Fibroblast of mammary gland (primary cell): ENCODE measurements around the gene CFAP58.

Experiments
- DNase-seq: peaks from one replicate; pipeline ENCODE4 v3.0.0-alpha.2; 2010; ENCODE audit warnings: low read depth
- H3K4me3 ChIP-seq: 2 replicates; pipeline ENCODE4 v1.5.1; 2011; ENCODE audit warnings: low read depth, mild to moderate bottlenecking, low read length, moderate library complexity; ENCODE audit not compliant: control insufficient read depth
- TF ChIP-seq, protein P1 (sequence below): conservative IDR thresholded peaks from 2 replicates; pipeline ENCODE4 v1.5.1; 2011; ENCODE audit warnings: low read depth, low read length, inconsistent platforms; ENCODE audit not compliant: control insufficient read depth, insufficient read depth

Gene CFAP58

DNA sequence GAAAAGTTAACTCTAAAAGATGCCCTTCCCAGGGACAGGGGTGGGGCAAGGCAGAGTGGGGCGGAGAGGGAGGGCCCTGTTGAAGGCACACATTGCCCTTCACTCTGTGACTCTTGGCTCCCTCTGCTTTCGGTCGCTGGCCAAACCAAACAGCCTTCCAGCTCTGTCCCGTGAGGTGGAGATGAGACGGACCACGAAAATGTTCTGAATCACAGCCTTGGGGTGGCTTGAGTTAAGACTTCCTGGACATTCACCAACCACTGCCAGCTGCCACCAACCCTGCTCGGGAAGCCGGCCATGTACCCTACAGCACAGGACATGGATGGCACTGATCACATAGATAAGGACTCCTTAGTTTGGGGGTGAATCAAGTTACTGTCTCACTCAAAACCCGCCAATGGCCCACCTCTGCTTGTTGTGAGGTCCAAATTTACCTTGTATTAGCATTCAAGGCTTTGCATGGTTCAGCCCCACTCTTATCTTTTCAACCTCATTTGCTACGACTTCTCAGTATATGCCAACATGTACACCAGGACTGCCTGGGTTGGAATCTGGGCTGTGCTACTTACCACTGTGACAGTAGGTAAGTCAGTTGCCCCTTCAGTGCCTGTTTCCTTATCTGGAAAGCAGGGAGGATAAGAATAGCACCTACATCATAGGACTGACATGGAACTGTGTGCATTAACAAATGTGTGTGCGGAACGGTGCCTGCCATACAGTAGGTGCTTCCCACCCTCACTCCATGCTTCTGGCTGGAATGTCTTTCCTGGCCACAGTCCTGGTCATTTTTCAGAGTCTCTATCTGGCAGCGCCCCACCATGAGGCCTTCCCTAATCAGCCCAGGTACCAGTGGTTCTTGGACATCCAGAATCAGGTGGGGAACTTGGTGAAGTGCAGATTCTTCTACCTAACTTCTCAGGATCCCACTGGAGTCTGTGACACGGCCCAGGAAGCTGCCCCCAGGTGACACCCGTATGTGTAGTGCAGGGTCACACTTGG is 43.4 kb upstream of the CFAP58 start:
- DNase-seq = peak; percentile 97
- TF ChIP-seq, protein P1, sequence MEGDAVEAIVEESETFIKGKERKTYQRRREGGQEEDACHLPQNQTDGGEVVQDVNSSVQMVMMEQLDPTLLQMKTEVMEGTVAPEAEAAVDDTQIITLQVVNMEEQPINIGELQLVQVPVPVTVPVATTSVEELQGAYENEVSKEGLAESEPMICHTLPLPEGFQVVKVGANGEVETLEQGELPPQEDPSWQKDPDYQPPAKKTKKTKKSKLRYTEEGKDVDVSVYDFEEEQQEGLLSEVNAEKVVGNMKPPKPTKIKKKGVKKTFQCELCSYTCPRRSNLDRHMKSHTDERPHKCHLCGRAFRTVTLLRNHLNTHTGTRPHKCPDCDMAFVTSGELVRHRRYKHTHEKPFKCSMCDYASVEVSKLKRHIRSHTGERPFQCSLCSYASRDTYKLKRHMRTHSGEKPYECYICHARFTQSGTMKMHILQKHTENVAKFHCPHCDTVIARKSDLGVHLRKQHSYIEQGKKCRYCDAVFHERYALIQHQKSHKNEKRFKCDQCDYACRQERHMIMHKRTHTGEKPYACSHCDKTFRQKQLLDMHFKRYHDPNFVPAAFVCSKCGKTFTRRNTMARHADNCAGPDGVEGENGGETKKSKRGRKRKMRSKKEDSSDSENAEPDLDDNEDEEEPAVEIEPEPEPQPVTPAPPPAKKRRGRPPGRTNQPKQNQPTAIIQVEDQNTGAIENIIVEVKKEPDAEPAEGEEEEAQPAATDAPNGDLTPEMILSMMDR = no peak
- no peak overlapping the region for H3K4me3 ChIP-seq

DNA sequence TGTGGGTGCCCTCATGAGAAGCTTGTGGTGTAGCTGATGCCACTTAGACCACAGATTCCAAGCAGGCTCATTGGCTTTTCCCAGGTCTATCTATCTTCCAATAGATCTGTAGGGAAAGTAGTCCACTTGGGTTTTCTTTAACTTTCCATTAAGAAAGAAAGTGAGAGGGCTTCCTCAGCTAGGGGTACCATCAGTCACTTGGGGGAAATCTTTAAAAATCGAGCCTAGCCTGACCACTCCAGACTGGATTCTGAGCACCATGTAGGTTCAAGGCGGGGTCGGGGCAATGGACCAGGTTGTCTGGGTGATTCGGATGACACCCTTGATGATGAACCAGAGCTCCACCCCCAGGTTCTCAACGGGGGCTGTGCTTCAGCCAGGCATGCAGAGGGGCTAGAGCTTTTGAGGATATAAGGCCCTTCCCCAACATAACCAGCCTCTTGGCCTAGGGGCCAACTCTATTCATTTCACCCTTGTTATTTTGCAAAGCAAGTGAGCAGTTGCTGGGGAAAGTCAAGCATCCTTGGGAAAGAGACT is 42.4 kb upstream of the CFAP58 start:
- TF ChIP-seq, protein P1 = no peak
- no peak overlapping the region for H3K4me3 ChIP-seq
- DNase-seq = peak; percentile 21

DNA sequence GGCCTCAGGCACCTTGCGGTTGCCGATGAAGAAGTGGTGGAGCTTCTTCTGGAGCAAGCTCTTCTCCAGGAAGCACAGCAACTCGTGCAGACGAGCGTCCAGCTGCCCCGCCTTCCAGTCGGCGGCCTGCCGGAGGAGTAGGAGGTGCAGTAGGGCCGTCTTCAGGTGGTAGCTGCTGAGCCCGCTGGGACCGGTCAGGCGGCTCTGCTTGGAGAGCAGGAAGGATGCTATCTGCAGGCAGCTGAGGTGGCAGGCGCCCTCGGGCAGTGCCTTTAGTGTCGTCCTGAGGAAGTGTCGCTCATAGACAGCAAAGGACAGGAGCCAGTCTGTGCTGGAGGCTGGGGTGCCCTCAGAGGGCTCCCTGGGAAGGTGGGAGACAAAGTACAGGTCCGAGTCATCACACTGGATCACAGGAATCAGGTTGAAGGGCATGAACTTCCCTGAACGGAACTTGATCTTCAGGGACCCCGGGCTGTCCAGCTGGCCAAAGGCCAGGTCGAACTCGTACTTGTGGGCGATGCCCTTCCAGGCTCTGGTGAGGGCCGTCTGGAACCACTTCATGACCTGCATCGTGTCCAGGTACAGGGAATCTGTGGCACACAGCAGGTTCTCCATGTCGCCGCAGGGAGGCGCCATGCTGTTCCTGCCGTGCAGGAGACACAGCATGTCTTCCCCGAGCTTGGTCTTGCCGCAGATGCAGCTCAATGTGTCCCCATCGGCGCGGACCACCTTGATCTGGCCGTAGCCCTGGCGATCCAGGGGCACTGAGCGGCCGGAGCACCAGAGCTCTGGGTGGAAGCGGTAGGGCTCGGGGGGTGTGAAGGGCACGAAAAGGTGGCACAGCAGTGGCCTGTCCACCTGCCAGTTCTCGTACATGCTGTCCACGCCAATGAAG is 38.8 kb upstream of the CFAP58 start:
- no peak for DNase-seq
- no peak overlapping the region for H3K4me3 ChIP-seq
- TF ChIP-seq, protein P1 = no peak

DNA sequence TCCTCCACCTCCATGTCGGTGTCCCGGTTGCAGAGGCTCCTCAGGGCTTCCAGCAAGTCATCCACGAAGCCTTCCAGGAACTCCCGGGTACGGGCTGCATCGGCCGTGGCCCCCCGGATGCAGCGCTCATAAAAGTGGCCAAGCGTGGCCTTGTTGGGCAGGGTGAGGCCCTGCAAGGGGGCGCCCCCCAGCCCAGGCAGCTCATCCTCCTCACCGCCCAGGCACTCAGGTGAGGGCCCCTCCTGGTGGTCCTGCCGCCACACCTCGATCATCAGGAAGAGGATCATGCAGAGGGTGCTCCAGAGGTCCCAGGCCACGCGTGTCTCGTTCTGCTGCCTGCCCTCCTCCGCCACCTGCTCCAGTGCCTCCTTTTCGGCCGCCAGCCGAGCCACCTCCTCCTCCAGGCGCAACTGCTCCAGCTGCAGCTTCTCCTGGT is 38.1 kb upstream of the CFAP58 start:
- TF ChIP-seq, protein P1 = no peak

DNA sequence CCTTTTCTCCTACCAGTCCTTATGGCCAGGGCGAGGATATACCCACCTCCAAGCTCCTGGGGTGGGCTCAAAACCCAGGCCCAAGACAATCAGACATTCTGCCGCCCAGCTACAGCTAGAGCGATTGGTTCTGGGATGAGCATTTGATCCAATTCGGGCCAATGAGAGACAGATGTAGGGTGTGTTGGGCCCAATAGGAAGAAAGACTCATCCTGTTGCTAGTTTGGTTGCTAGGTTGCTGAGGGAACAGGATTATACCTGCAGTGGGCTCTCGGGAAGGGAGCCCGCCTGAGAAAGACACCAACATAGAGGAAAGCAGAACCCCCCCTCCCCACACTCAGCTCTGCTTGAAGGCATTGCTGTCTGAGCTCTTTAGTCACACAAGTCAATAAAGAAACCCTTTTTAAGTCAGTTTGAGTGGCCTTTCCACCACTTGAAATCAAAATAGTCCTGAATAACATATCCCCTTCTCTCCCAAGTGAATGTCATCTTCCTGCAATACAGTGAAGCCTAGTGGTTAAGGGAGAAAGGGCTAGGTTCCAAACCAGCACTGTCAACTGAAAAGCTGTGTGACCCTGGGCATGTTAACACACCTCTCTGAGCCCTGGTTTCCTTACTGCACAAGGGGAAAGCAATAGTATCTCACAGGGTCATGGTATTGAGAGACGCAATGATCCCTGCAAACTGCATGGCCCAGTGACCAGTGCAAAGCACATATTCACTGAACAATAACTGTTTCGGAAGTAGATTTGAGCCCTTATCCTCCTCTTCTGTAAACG is 37.1 kb upstream of the CFAP58 start:
- no peak for DNase-seq
- no peak overlapping the region for H3K4me3 ChIP-seq
- TF ChIP-seq, protein P1 = no peak

More for the DNA sequence above, 38.1 kb upstream of the CFAP58 start:
- no peak for DNase-seq
- no peak overlapping the region for H3K4me3 ChIP-seq
